Right atrium auricular region (tissue), 2 donors: ENCODE results near the gene AMN1. TPM values are rescaled to one million over a fixed set of nuclear protein-coding genes. Genes with fewer than 3 reads are reported as not detected.
"Not testable (repeated sequence)": the region's sequence is repeated elsewhere in the genome, so short reads cannot be mapped to it uniquely, and the experiment has no call there.

Experiments used
- DNase-seq: peaks from one replicate; pipeline ENCODE4 v3.0.0-alpha.2; 2019; ENCODE audit warnings: low spot score
- H3K27ac ChIP-seq, 2 donors: fragments of 200-600 bp; sonication (generic); 1 replicate in 1 of 2; 2 replicates in 1 of 2; pipeline ENCODE4 v1.5.1; 2016 to 2019
- H3K27me3 ChIP-seq, 2 donors: fragments of 200-600 bp; sonication (generic); one replicate each; pipeline versions ENCODE4 v1.5.1 to v1.6.0; 2017 to 2019
- H3K36me3 ChIP-seq: fragments of 200-600 bp; sonication (generic); one replicate; pipeline ENCODE4 v1.5.1; 2016
- H3K4me1 ChIP-seq, 2 donors: fragments of 200-600 bp; sonication (generic); one replicate each; pipeline versions ENCODE4 v1.5.1 to v1.6.0; 2017 to 2019
- H3K4me3 ChIP-seq, 2 donors: fragments of 200-600 bp; sonication (generic); 1 replicate in 1 of 2; 2 replicates in 1 of 2; pipeline ENCODE4 v1.5.1; 2017 to 2019; ENCODE audit warnings: mild to moderate bottlenecking in 1 of 2, moderate library complexity in 1 of 2
- H3K9me3 ChIP-seq, 2 donors: fragments of 200-600 bp; sonication (generic); one replicate each; pipeline ENCODE4 v1.5.1; 2019
- total RNA-seq, 2 donors: library from RNA; depleted of rRNA; stranded (reverse); fragments of >200 nt; gene quantifications; one replicate each; pipeline ENCODE4 v1.1.0, GENCODE V29; 2016
- TF ChIP-seq, protein P1 (sequence below), 2 donors: fragments of 200-600 bp; sonication (generic); IDR thresholded peaks; one replicate each; pipeline ENCODE4 v1.5.1; 2019; ENCODE audit warnings: antibody characterized with exemption in 2 of 2

AMN1 gene
- total RNA-seq, 2 donors from 2014 or later = 10.4 to 17.8 TPM

DNA sequence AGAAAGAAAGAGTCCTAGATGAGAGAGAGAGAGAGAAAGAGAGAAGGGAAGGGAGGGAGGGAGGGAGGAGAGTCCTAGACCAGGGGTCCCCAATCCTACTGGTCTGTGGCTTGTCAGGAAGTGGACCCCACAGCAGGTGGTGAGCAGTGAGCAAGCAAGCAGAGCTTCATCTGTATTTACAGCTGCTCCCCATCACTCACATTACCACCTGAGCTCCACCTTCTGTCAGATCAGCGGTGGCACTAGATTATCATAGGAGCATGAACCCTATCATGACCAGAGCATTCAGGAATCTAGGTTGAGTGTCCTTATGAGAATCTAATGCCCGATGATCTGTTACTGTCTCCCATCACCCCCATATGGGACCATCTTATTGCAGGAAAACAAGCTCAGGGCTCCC, 39.2 kb upstream of the AMN1 start:
- no peak for DNase-seq
- Histone ChIP-seq H3K27me3 (no peaks in the 10 kb centered on the region), H3K4me3 (no peak overlapping the region), H3K9me3 (no peaks in the 10 kb centered on the region), H3K4me1 (no peaks in the 10 kb centered on the region), H3K36me3 (no peaks in the 10 kb centered on the region), H3K27ac (no peak overlapping the region)
- TF ChIP-seq, protein P1, sequence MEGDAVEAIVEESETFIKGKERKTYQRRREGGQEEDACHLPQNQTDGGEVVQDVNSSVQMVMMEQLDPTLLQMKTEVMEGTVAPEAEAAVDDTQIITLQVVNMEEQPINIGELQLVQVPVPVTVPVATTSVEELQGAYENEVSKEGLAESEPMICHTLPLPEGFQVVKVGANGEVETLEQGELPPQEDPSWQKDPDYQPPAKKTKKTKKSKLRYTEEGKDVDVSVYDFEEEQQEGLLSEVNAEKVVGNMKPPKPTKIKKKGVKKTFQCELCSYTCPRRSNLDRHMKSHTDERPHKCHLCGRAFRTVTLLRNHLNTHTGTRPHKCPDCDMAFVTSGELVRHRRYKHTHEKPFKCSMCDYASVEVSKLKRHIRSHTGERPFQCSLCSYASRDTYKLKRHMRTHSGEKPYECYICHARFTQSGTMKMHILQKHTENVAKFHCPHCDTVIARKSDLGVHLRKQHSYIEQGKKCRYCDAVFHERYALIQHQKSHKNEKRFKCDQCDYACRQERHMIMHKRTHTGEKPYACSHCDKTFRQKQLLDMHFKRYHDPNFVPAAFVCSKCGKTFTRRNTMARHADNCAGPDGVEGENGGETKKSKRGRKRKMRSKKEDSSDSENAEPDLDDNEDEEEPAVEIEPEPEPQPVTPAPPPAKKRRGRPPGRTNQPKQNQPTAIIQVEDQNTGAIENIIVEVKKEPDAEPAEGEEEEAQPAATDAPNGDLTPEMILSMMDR (IDR thresholded peaks at IDR 0.05) = no peak

DNA sequence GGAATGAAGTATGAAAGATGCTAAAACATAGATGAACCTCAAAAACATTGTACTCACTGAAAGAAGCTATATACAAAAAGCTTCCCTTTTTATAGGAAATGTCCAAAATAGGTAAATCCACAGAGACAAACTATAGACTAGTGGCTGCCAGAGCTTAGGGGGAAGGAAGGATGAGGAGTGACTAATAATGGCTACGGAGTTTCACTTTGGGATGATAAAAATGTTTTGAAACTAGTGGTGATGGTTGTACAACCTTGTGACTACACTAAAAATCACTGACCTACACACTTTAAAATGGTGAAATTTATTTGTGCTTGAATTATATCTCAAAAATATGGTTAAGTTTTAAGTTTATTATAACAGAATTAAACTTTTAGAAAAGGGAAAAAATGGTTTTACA, 37.1 kb upstream of the AMN1 start:
- Histone ChIP-seq H3K27me3 (no peaks in the 10 kb centered on the region), H3K4me1 (no peaks in the 10 kb centered on the region), H3K27ac (no peak overlapping the region), H3K4me3 (no peak overlapping the region), H3K9me3 (no peaks in the 10 kb centered on the region), H3K36me3 (no peaks in the 10 kb centered on the region)
- TF ChIP-seq, protein P1 (IDR thresholded peaks at IDR 0.05) = no peak
- no peak for DNase-seq

DNA sequence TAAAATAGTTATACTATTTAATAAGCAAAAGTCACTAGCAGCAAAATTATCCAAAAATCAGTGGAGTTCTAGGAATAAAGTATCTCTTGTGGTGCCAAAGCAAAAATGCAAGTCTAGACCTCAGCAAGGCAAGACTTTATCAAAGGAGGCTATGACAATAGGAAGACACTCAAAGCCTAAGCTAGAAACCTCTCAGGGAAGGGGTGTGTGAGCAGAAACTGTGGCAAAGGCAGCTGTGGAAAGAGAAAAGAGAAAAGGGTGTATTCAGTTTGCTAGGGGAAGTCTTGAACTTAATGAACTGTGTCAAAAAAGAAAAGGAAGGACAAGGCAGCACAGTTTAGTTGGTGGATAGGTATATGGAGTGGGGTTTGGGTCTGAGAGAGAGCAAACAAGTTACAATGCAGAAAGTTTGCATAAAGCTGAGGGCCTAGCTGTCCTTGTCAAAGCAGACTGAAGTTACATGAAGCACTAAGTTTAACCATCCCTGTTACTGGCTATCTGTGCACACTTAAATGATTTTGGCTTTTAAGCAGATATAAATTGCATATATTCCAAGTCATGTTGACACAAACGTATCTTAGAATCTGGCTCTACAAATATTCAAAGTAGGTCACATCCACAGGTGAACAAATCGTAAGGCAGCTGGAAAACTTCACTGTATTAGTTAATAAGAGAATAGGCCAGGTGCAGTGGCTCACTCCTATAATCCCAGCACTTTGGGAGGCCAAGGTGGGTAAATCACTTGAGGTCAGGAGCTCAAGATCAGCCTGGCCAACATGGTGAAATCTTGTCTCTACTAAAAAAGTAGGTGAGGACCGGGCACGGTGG, 31.0 kb upstream of the AMN1 start:
- H3K9me3 ChIP-seq = no peaks in the 10 kb centered on the region
- DNase-seq = no peak
- TF ChIP-seq, protein P1 (IDR thresholded peaks at IDR 0.05) = no peak

GRCh38 chr12:31758297-31758696, 29.5 kb upstream of the AMN1 start:
- not testable (repeated sequence) for DNase-seq, H3K9me3 ChIP-seq, H3K27me3 ChIP-seq, H3K36me3 ChIP-seq, H3K4me1 ChIP-seq, H3K27ac ChIP-seq, H3K4me3 ChIP-seq

More for the DNA sequence above, 31.0 kb upstream of the AMN1 start:
- Histone ChIP-seq H3K4me1 (no peaks in the 10 kb centered on the region), H3K27ac (no peak overlapping the region), H3K36me3 (no peaks in the 10 kb centered on the region), H3K27me3 (no peaks in the 10 kb centered on the region), H3K4me3 (no peak overlapping the region)

GRCh38 chr12:31756977-31757420, 28.2 kb upstream of the AMN1 start:
- Histone ChIP-seq H3K4me3 (no peak overlapping the region), H3K4me1 (no peaks in the 10 kb centered on the region), H3K36me3 (no peaks in the 10 kb centered on the region), H3K27ac (no peak overlapping the region), H3K27me3 (no peaks in the 10 kb centered on the region), H3K9me3 (no peaks in the 10 kb centered on the region)
- no peak for DNase-seq
- TF ChIP-seq, protein P1 (IDR thresholded peaks at IDR 0.05) = no peak

DNA sequence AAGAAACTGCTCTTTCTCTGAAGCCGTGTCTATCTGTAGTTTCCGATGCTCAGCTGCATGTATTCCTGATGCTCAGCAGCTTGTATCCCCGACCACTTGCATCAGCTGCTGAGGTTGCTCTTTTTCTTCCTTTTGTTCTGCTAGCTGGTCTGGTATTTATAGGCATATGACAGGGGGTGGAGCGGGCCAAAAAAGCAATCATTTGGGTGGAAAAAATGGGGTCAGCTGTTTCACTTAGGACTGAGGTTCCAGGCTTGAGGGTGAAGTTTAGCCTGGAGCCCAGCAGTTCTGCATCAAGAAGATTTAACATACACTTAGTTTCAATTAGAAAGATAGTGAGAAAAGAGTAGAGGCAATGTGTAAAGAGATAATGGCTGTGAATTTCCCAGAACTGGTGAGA, 23.6 kb upstream of the AMN1 start:
- TF ChIP-seq, protein P1 (IDR thresholded peaks at IDR 0.05) = no peak
- H3K27ac ChIP-seq = no peak overlapping the region
- H3K36me3 ChIP-seq = no peaks in the 10 kb centered on the region
- H3K9me3 ChIP-seq = peaks cover 0 to 9% of the 10 kb centered on the region in 2 donors
- H3K27me3 ChIP-seq = no peaks in the 10 kb centered on the region
- no peak for DNase-seq
- H3K4me1 ChIP-seq = no peaks in the 10 kb centered on the region
- H3K4me3 ChIP-seq = no peak overlapping the region
